ENCODE measurements around the gene OR2T8.
"Not testable (repeated sequence)": the region's sequence is repeated elsewhere in the genome, so short reads cannot be mapped to it uniquely, and the experiment has no call there.

The OR2T8 gene

GRCh38 chr1:247933989-247934388 is 13.9 kb downstream of the OR2T8 start:
- Mint-ChIP-seq H3K9me3 (no peaks in the 10 kb centered on the region), H3K4me1 (no peaks in the 10 kb centered on the region), H3K4me3 (no peak overlapping the region), H3K27ac (no peak overlapping the region), H3K27me3 (peaks cover 1% of the 10 kb centered on the region), H3K36me3 (no peaks in the 10 kb centered on the region)
- ATAC-seq (ENCODE audit: low read depth) (no peak), DNase-seq (ENCODE audit: low spot score in 2 of 2) (no peak)

DNA sequence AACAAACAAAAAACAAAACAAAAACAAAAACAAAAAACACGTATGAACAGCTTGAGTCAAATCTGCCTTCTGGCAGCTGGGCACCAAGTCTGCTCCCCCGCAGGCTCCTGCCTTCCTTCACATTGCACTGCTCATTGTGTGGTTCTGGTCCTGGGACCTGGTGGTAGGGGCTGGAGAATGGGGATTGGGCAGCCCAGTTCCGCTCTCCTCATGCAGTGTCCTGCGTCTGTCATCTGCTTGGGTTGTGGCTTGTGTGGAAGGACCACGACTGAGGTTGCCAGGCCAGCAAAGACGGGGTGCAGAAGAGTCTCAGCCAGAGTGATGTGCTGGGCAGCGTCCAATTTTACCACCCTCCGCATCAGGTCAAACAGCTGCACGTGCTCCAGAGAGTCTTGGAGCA is 15.7 kb downstream of the OR2T8 start:
- no peaks in the 10 kb centered on the region for H3K9me3 Mint-ChIP-seq
- H3K27me3 Mint-ChIP-seq = peaks cover 3% of the 10 kb centered on the region
- DNase-seq (ENCODE audit: low spot score in 2 of 2) (no peak), ATAC-seq (ENCODE audit: low read depth) (no peak)
- no peaks in the 10 kb centered on the region for H3K4me1 Mint-ChIP-seq
- H3K36me3 Mint-ChIP-seq = no peaks in the 10 kb centered on the region
- H3K4me3 Mint-ChIP-seq = no peak overlapping the region
- no peak overlapping the region for H3K27ac Mint-ChIP-seq

- Mint-ChIP-seq H3K27me3 (peaks cover 3% of the 10 kb centered on the region), H3K27ac (no peak overlapping the region), H3K36me3 (no peaks in the 10 kb centered on the region), H3K9me3 (peaks cover 2% of the 10 kb centered on the region), H3K4me1 (no peaks in the 10 kb centered on the region), H3K4me3 (no peak overlapping the region)
- DNase-seq (ENCODE audit: low spot score in 2 of 2) (no peak), ATAC-seq (ENCODE audit: low read depth) (no peak)
Observed at GRCh38 chr1:247936415-247936814, 16.4 kb downstream of the OR2T8 start.

DNA sequence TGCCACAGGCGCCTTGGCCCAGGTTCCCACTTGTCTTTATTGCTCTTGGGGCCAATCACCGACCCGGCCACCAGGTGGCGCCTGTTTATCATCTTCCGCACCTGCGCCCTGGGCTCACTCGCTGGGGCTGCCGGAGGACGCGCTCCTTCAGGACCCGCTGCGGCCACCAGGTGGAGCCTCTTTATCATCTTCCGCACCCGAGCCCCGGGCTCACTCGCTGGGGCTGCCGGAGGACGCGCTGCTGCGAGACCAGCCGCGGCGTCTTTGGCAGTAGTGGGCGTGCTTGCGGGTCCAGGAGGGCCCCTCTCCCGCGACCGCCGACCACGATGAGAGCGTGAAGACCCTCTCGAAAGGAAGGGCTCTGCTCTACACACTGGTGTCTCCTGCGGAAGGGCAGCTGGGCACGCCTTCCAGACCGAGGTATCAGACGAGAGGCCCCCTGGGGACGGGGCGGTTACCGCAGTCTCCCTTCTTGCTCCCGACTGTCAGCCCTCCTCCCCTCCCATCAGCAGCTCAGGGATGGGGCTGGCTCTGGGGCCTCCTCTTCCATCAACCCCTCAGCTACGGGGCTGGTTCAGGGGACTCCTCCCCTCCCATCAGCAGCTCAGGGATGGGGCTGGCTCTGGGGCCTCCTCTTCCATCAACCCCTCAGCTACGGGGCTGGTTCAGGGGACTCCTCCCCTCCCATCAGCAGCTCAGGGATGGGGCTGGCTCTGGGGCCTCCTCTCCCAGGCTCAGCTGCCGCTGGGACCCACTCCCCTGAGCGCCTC is 17.1 kb downstream of the OR2T8 start:
- ATAC-seq (ENCODE audit: low read depth) = peak; percentile 96
- H3K9me3 Mint-ChIP-seq, H3K36me3 Mint-ChIP-seq, H3K27me3 Mint-ChIP-seq, H3K4me1 Mint-ChIP-seq, H3K27ac Mint-ChIP-seq: not testable (repeated sequence)
- DNase-seq (ENCODE audit: low spot score in 2 of 2) = peak; percentile 77 to 90
- peak overlapping the region; percentile 76 for H3K4me3 Mint-ChIP-seq

DNA sequence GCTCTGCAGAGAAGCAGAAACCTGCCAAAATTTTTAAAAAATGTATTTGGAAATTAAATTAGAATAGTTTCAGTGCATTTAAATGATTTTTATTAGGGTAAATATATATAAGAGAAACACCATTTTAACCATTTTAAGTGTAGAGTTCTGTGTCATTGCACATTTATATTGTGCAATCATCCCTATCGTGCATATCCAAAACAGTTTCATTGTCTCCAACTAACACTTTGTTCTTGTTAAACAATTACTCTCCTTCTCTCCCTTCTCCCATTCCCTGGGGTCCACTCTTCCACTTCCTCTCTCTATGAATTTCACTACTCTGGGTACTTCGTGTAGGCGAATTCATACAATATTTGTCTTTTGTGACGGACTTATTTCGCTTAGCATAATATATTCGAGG is 22.6 kb downstream of the OR2T8 start:
- Mint-ChIP-seq H3K27me3 (peaks cover 3% of the 10 kb centered on the region), H3K27ac (no peak overlapping the region), H3K4me3 (no peak overlapping the region), H3K9me3 (peaks cover 7% of the 10 kb centered on the region), H3K36me3 (no peaks in the 10 kb centered on the region), H3K4me1 (no peaks in the 10 kb centered on the region)
- ATAC-seq (ENCODE audit: low read depth) (no peak), DNase-seq (ENCODE audit: low spot score in 2 of 2) (no peak)

DNA sequence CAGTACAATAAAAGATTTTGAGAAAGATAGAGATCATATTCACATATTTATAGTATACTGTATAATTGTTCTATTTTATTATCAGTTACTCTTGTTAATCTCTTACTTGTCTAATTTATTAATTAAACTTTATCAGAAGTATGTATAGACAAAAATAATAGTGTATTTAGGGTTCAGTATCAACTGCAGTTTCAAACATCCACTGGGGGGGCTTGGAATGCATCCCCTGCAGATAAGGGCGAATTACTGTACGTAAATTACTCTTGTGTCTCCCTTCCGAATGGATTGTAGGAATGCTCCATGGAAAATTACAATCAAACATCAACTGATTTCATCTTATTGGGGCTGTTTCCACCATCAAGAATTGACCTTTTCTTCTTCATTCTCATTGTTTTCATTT is 28.5 kb downstream of the OR2T8 start, which contains the start of gene OR2L8:
Gene OR2L8 (plus strand): TSS at position 301 of the 400 bp plus-strand sequence. CDS start 0 bp downstream, at position 301.
- Mint-ChIP-seq H3K9me3 (peaks cover 6% of the 10 kb centered on the region), H3K27ac (no peak within 1 kb of the TSS), H3K36me3 (peaks cover 2% of the 10 kb centered on the region), H3K4me1 (no peaks in the 10 kb centered on the region), H3K27me3 (peaks cover 3% of the 10 kb centered on the region), H3K4me3 (no peak within 1 kb of the TSS)
- ATAC-seq (ENCODE audit: low read depth) = no peak
- DNase-seq (ENCODE audit: low spot score in 2 of 2) = no peak

GRCh38 chr1:247953408-247953807 is 33.4 kb downstream of the OR2T8 start:
- Mint-ChIP-seq H3K27me3 (peaks cover 3% of the 10 kb centered on the region), H3K4me3 (no peak overlapping the region), H3K4me1 (no peaks in the 10 kb centered on the region), H3K36me3 (peaks cover 2% of the 10 kb centered on the region), H3K27ac (no peak overlapping the region), H3K9me3 (peaks cover 6% of the 10 kb centered on the region)
- ATAC-seq (ENCODE audit: low read depth) (no peak), DNase-seq (ENCODE audit: low spot score in 2 of 2) (no peak)

DNA sequence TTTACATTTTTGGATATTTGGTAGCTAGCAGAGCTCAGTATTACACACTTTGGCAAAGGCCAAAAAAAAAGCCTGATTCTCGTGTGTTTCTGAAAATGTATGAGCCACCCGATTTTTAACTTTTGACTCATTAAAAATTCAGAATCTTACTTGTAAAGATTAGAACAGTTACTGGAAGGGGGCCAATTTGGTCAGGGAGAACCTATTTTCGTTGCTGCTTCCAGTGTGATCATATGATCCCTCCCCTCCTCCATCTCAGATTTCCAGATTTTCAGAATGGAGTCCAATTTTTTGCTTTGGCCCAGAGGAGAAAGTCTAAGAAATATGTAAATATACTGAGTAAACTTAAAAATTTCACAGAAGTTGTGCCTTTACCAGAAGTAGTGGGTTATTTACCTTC is 41.7 kb downstream of the OR2T8 start:
- Mint-ChIP-seq H3K36me3 (no peaks in the 10 kb centered on the region), H3K4me3 (no peak overlapping the region), H3K27me3 (peaks cover 3% of the 10 kb centered on the region), H3K4me1 (peaks cover 5% of the 10 kb centered on the region), H3K9me3 (peaks cover 6% of the 10 kb centered on the region), H3K27ac (no peak overlapping the region)
- ATAC-seq (ENCODE audit: low read depth) = no peak
- no peak for DNase-seq (ENCODE audit: low spot score in 2 of 2)

- H3K4me3 Mint-ChIP-seq = no peak overlapping the region
- no peak for DNase-seq (ENCODE audit: low spot score in 2 of 2)
- H3K9me3 Mint-ChIP-seq = peaks cover 4% of the 10 kb centered on the region
- ATAC-seq (ENCODE audit: low read depth) = no peak
- no peak overlapping the region for H3K27ac Mint-ChIP-seq
- no peaks in the 10 kb centered on the region for H3K36me3 Mint-ChIP-seq
- H3K4me1 Mint-ChIP-seq = peaks cover 14% of the 10 kb centered on the region
- peaks cover 5% of the 10 kb centered on the region for H3K27me3 Mint-ChIP-seq
Observed at GRCh38 chr1:247962911-247963588, 43.0 kb downstream of the OR2T8 start.

DNA sequence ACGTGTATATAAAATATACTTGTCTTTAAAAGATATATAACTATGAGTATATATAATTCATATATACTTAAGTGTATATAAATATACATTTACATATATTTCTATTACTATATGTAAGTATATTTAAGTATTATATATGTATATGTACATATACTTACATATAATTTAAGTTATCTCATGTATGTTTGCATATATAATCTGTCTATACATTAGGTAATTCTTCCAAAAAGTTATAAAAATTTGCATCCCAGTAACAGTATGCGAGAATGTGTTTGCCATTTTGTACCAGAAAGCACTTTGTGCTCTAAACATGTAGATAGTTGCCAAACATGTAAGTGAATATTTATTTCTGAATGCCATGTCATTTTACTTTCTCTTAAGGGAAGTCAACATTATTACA is 44.9 kb downstream of the OR2T8 start, which contains the start of gene OR2AK2:
Gene OR2AK2 (plus strand): TSS at position 301 of the 400 bp plus-strand sequence. CDS start 144 bp downstream, outside the sequence.
- H3K27me3 Mint-ChIP-seq = peaks cover 5% of the 10 kb centered on the region
- peaks cover 2% of the 10 kb centered on the region for H3K36me3 Mint-ChIP-seq
- DNase-seq (ENCODE audit: low spot score in 2 of 2) = no peak
- ATAC-seq (ENCODE audit: low read depth) = no peak
- H3K27ac Mint-ChIP-seq = peak within 1 kb of the TSS; percentile 54
- peaks cover 14% of the 10 kb centered on the region for H3K4me1 Mint-ChIP-seq
- H3K9me3 Mint-ChIP-seq = peaks cover 4% of the 10 kb centered on the region
- H3K4me3 Mint-ChIP-seq = no peak within 1 kb of the TSS

- H3K9me3 Mint-ChIP-seq = peaks cover 2% of the 10 kb centered on the region
- peaks cover 2% of the 10 kb centered on the region for H3K36me3 Mint-ChIP-seq
- peak overlapping the region; percentile 48 for H3K4me3 Mint-ChIP-seq
- H3K4me1 Mint-ChIP-seq = peaks cover 14% of the 10 kb centered on the region
- H3K27me3 Mint-ChIP-seq = peaks cover 2% of the 10 kb centered on the region
- peak; percentile 86 for ATAC-seq (ENCODE audit: low read depth)
- H3K27ac Mint-ChIP-seq = peak overlapping the region; percentile 54
- peak in 1 of 2 donors; percentile 26 for DNase-seq (ENCODE audit: low spot score in 2 of 2)
Observed at GRCh38 chr1:247966532-247967204, 46.6 kb downstream of the OR2T8 start.
